ENCODE measurements around the gene CFAP299. TPM values are rescaled to one million over a fixed set of nuclear protein-coding genes. Genes with fewer than 3 reads are reported as not detected.

Gene CFAP299
- total and polyA plus RNA-seq, 10 donors: 0.11 TPM; not detected in 9

DNA sequence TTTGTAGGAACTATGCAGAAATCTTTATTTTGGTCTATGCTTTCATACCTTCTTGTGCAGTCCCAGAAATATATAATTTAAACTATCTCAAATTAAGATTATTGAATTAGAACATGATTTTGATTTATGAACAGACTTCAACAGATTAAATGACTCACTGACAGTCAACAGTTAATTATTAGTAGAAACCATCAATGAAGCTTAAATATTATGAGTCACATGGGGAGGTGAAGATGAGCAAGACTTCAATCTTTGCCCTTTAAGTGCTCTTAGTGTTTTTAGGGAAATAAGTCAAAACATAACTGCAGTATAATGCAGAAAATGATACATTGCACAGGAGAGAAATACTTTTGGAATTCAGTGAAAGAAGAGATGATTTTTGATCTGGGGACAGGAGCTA is 613.5 kb downstream of the CFAP299 start:
- no peak overlapping the region for H3K4me3 ChIP-seq
- H3K27me3 ChIP-seq (replicated peaks in 1 of 7): no peaks in the 10 kb centered on the region
- no peak for DNase-seq
- no peak for TF ChIP-seq POLR2A (IDR thresholded peaks at IDR 0.05)
- TF ChIP-seq, protein P1, sequence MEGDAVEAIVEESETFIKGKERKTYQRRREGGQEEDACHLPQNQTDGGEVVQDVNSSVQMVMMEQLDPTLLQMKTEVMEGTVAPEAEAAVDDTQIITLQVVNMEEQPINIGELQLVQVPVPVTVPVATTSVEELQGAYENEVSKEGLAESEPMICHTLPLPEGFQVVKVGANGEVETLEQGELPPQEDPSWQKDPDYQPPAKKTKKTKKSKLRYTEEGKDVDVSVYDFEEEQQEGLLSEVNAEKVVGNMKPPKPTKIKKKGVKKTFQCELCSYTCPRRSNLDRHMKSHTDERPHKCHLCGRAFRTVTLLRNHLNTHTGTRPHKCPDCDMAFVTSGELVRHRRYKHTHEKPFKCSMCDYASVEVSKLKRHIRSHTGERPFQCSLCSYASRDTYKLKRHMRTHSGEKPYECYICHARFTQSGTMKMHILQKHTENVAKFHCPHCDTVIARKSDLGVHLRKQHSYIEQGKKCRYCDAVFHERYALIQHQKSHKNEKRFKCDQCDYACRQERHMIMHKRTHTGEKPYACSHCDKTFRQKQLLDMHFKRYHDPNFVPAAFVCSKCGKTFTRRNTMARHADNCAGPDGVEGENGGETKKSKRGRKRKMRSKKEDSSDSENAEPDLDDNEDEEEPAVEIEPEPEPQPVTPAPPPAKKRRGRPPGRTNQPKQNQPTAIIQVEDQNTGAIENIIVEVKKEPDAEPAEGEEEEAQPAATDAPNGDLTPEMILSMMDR (IDR thresholded peaks at IDR 0.05 in 8 of 11, conservative IDR thresholded peaks at IDR 0.05 in 3 of 11): no peak
- no peak for TF ChIP-seq POLR2AphosphoS5 (IDR thresholded peaks at IDR 0.05)
- no peaks in the 10 kb centered on the region for H3K4me1 ChIP-seq
- H3K9me3 ChIP-seq: no peaks in the 10 kb centered on the region
- H3K36me3 ChIP-seq: no peaks in the 10 kb centered on the region
- intact Hi-C loops (cut with DNase I; ENCODE audit: low total_unique reads): no loop called here
- H3K27ac ChIP-seq: no peak overlapping the region

DNA sequence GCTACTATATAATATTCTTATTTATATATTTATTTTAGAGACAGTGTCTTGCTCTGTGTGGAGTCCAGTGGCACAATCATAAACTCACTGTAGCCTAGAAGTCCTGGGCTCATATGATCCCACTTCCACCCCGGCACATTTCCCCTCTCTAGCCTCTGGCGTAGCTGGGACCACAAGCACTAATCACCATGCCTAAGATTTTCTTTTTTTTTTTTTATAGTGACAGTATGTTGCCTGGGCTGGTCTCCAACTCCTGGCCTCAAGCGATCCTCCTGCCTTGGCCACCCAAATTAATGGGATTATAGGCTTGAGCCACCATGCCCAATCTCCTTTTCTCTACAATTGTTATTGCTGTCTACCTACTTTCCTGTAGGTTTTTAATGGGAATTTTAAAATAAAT is 620.9 kb downstream of the CFAP299 start:
- no peak for DNase-seq
- TF ChIP-seq POLR2AphosphoS5 (IDR thresholded peaks at IDR 0.05) (no peak), POLR2A (IDR thresholded peaks at IDR 0.05) (no peak)
- TF ChIP-seq, protein P1 (IDR thresholded peaks at IDR 0.05 in 8 of 11, conservative IDR thresholded peaks at IDR 0.05 in 3 of 11): no peak
- Histone ChIP-seq H3K27me3 (replicated peaks in 1 of 7) (no peaks in the 10 kb centered on the region), H3K27ac (no peak overlapping the region), H3K4me3 (no peak overlapping the region), H3K4me1 (no peaks in the 10 kb centered on the region), H3K36me3 (no peaks in the 10 kb centered on the region), H3K9me3 (no peaks in the 10 kb centered on the region)
- intact Hi-C loops (cut with DNase I; ENCODE audit: low total_unique reads): no loop called here
- 91 to 96% (median 92%) methylated on average over 3 of the region's 3 CpGs for WGBS, 5 donors

DNA sequence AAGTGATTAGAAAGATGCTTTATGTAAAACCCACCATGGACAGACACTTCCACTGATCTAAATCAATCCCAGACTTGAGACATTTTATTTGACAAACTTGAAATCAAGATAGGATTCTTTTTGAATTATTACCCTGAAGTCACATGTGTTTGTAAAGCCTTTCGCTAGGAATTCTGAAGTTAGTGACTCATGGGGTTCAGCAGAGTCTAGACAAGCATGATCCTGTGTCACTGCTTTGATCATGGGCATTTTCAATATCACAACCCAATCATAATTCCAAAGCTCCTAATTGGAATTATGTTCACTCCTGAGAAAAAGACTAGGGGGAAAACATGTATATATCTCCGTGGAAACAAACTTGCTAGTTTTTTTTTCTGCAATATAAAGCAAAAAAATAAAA is 627.5 kb downstream of the CFAP299 start:
- TF ChIP-seq POLR2A (IDR thresholded peaks at IDR 0.05): no peak
- TF ChIP-seq POLR2AphosphoS5 (IDR thresholded peaks at IDR 0.05): no peak
- TF ChIP-seq, protein P1 (IDR thresholded peaks at IDR 0.05 in 8 of 11, conservative IDR thresholded peaks at IDR 0.05 in 3 of 11): no peak
- intact Hi-C loops (cut with DNase I; ENCODE audit: low total_unique reads): no loop called here
- no peak overlapping the region for H3K4me3 ChIP-seq
- DNase-seq: no peak
- H3K4me1 ChIP-seq: no peaks in the 10 kb centered on the region
- H3K9me3 ChIP-seq: no peaks in the 10 kb centered on the region
- WGBS, 5 donors: 67 to 83% (median 77%) methylated on average over 2 of the region's 2 CpGs
- no peaks in the 10 kb centered on the region for H3K27me3 ChIP-seq (replicated peaks in 1 of 7)
- H3K36me3 ChIP-seq: no peaks in the 10 kb centered on the region
- no peak overlapping the region for H3K27ac ChIP-seq

DNA sequence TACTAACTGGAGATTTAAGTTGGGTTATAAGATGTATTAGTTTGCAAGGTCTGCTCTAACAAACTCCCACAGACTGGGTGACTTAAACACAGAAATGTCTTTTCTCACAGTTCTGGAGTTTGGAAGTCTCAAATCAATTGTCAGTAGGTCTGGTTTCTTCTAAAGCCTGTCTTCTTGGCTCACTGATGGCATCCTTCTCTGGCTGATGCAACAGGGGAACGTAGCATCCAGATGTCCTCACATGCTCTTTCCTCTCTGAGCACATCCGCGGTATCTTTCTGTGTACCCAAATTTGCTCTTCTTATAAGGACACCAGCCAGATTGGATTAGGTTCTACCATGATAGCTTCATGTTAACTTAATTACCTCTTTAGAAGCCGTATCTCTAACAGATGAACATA is 631.8 kb downstream of the CFAP299 start:
- 88 to 95% (median 91%) methylated on average over 4 of the region's 4 CpGs for WGBS, 5 donors
- intact Hi-C loops (cut with DNase I; ENCODE audit: low total_unique reads): no loop called here
- DNase-seq: no peak
- H3K4me3 ChIP-seq: no peak overlapping the region
- H3K27me3 ChIP-seq (replicated peaks in 1 of 7): no peaks in the 10 kb centered on the region
- no peaks in the 10 kb centered on the region for H3K9me3 ChIP-seq
- TF ChIP-seq, protein P1 (IDR thresholded peaks at IDR 0.05 in 8 of 11, conservative IDR thresholded peaks at IDR 0.05 in 3 of 11): no peak
- TF ChIP-seq POLR2A (IDR thresholded peaks at IDR 0.05): no peak
- no peak for TF ChIP-seq POLR2AphosphoS5 (IDR thresholded peaks at IDR 0.05)
- no peaks in the 10 kb centered on the region for H3K36me3 ChIP-seq
- no peaks in the 10 kb centered on the region for H3K4me1 ChIP-seq
- H3K27ac ChIP-seq: no peak overlapping the region
